ENCODE measurements around the gene PLA2G4D. TPM values are rescaled to one million over a fixed set of nuclear protein-coding genes. Genes with fewer than 3 reads are reported as not detected.
A peak's percentile ranks its signal among the peaks of the same experiment; 100 is the strongest.

PLA2G4D gene
- total RNA-seq, 1 experiment from 2014 or later: not detected

DNA sequence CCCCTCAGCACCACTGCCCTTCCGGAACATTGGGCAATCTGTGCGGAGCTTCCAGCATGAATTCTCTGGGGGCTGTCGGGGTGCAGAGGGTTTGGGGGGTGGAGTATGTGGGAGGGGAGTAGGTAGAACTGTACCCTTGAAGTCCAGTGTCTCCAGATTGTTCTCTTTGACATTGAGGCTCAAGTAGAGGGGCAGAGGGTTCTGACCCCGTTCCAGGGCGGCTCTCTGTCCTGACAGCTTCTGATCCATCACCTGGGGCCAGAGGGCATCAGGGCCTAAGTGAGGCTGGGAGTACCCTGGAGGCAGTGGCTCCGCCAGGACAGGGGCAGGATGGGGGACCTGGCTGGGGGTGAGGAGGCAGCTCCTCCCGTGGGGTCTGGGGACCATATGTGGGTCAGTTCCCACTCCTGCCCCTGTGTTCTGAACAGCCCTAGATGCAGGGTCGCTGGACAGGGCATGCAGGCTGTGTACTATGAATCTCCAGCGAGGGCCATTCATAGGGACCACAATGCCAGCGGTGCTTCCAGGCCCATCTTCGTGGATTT is 22.1 kb downstream of the PLA2G4D start:
- DNase-seq (ENCODE audit: low read depth): no peak

GRCh38 chr15:42071717-42072116 is 22.6 kb downstream of the PLA2G4D start:
- DNase-seq (ENCODE audit: low read depth): no peak

- DNase-seq (ENCODE audit: low read depth): no peak
Observed at GRCh38 chr15:42070976-42071350, 23.4 kb downstream of the PLA2G4D start.

GRCh38 chr15:42070279-42070975 is 23.9 kb downstream of the PLA2G4D start:
- DNase-seq (ENCODE audit: low read depth): no peak

- no peak for DNase-seq (ENCODE audit: low read depth)
Observed at GRCh38 chr15:42069496-42070278, 24.7 kb downstream of the PLA2G4D start.

DNA sequence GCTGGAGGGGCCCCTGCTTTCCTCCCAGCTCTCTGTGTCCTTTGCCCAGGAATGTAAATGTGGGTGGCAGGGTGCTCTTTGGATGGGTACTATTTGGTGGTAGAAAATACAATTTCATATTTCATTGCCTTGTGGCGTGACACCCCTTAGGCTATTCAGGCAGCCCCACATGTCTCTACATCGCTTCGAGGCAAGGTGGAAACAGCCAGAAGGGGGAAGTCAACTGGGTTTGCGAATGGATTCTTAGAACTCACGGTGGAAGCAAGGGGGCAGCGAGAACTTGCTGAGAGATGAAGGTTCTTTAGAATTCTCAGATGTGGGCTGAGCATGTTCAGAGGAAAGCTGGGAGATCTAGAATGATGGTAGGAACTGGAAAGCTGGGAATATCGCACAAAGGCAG is 25.3 kb downstream of the PLA2G4D start:
- DNase-seq (ENCODE audit: low read depth): no peak

DNA sequence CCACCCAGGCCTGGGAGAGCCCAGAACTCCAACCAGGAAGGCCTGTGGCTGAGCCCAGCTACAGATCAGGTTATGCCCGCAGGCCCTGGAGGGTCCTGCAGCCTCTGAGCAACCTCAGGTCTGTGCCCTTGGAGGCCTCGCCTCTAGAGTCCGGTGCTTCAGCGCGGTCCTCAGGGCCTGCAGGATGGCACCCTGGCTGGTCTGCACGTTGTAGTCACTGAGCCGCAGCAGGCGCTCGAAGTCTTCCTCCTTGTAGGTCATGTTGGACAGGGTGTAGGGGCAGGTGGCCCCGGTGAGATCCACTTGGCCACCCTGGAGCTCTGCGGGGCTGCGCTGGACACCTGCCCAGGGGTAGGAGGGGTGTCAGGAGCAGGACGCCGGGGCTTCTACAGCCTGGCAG is 25.8 kb downstream of the PLA2G4D start:
- DNase-seq (ENCODE audit: low read depth): no peak

DNA sequence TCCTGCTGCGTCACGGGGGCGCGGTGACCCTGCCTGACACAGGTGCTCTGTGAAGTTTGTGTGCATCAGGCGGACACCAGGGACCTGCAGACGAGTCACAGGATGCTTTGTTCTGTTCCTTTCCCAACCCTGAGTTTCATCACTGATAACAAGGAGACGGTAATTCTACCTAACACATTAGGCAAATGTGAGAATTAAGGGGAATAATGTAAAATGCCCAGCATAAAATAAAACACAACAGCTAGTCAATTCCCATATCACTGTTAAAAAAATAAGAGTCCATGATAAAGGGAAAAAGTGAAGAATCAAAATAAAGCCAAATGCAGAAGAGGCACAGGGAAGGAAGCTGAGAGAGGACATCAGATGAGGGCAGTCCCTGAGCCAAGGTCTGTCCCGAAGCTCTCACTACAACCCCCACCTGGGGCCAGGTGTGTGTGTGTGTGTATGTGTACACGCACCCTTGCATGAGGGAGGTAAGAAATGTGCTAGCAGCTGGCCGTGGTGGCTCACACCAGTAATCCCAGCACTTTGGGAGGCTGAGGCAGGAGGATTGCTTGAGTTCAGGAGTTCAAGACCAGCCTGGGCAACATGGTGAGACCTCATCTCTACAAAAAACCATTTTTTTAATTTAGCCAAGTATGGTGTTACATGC is 27.5 kb downstream of the PLA2G4D start:
- DNase-seq (ENCODE audit: low read depth): no peak

DNA sequence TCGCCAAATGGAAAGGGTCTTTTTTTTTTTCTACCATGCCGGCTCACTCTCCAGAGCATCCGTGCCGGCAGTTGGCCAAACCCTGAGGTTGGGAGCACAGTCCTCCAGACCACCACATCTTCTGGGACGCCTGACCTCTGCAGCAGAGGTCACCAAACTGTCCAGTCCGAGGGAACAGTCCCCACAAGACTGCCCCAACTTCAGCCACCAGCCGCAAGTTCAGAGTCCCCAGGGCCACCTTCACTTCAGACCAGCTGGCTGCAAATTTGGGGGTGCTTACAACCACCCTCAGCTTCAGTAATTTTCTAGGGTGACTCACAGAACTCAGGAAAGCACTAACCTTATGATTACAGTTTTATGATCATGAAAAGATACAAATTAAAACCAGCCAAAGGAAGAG is 28.9 kb downstream of the PLA2G4D start:
- no peak for DNase-seq (ENCODE audit: low read depth)

- DNase-seq (ENCODE audit: low read depth): peak; percentile 13
Observed at GRCh38 chr15:42065033-42065432, 29.3 kb downstream of the PLA2G4D start.

DNA sequence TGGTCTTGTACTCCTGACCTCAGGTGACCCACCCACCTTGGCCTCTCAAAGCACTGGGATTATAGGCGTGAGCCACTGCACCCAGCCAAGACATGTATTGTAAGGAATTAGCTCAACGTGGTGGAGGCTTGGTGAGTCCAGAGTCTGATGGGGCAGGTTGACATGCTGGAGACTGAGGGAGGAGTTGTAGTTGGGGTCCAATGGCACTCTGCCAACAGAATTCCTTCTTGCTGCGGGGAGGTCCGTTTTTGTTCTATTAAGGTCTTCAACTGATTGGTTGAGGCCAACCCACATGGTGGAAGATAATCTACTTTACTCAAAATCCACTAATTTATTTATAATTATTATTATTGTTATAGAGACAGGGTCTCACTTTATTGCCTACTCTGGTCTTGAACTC is 30.1 kb downstream of the PLA2G4D start:
- DNase-seq (ENCODE audit: low read depth): no peak

GRCh38 chr15:42063122-42063848 is 31.1 kb downstream of the PLA2G4D start:
- no peak for DNase-seq (ENCODE audit: low read depth)

DNA sequence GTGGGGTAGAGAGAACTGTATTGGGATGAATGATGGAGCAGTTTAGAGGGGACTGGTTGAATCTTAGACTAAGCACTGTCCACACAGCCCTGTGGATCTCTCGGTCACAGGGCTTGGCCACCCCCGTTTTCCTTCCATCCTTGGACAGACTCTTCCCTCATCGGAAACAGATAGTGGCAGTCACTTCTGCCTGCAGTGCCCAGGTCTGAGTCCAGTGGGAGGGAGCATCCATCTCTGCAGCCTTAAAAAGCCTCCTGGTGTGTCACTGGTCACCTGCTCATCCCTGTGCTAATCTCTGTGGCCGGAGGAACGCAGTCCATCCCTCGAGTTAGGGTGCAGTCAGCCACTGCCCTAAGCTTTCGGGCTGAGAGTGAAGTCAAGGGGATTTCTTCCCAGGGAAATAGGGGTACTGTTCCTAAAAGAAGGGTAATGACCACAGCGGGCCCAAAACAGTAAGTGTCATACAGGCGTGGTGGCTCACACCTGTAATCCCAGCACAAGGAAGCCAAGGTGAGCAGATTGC is 32.0 kb downstream of the PLA2G4D start:
- DNase-seq (ENCODE audit: low read depth): no peak

DNA sequence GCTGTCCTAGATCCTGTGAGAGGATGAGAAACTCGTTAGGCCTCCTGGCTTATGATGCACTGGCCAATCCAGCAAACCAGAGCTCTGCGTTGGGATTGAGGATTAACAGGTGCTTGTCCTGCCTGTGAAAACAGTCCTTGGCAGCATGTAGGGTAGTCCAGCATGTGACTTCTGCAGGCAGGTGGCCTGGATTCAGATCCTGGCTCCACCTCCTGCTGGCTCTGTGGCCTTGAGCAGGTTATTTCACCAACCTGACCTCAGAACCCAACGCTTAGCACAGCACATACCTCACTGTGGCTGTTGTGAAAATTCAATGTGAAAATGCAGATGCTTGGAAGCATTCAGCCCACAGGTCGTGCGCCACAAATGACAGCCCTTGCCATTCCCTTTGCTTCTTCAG is 33.6 kb downstream of the PLA2G4D start:
- DNase-seq (ENCODE audit: low read depth): no peak

DNA sequence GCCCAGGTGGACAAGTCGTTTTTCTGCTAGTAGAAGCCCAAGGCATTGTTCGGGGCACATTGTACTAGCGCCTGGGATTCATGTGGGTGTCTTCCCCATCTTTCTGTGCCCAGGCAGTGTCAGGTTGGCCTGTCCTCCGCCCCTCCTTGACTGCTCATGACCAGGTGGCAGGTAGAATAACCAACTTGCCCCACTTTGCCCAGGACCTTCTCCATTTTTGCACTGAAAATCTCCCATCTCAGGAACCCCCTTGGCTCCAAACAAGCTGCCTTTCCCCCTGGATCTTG is 33.9 kb downstream of the PLA2G4D start:
- DNase-seq (ENCODE audit: low read depth): no peak

- DNase-seq (ENCODE audit: low read depth): peak; percentile 19
Observed at GRCh38 chr15:42059661-42060476, 34.5 kb downstream of the PLA2G4D start.

- DNase-seq (ENCODE audit: low read depth): no peak
Observed at GRCh38 chr15:42058791-42059190, 35.6 kb downstream of the PLA2G4D start.

- no peak for DNase-seq (ENCODE audit: low read depth)
Observed at GRCh38 chr15:42057799-42058646, 36.3 kb downstream of the PLA2G4D start.

DNA sequence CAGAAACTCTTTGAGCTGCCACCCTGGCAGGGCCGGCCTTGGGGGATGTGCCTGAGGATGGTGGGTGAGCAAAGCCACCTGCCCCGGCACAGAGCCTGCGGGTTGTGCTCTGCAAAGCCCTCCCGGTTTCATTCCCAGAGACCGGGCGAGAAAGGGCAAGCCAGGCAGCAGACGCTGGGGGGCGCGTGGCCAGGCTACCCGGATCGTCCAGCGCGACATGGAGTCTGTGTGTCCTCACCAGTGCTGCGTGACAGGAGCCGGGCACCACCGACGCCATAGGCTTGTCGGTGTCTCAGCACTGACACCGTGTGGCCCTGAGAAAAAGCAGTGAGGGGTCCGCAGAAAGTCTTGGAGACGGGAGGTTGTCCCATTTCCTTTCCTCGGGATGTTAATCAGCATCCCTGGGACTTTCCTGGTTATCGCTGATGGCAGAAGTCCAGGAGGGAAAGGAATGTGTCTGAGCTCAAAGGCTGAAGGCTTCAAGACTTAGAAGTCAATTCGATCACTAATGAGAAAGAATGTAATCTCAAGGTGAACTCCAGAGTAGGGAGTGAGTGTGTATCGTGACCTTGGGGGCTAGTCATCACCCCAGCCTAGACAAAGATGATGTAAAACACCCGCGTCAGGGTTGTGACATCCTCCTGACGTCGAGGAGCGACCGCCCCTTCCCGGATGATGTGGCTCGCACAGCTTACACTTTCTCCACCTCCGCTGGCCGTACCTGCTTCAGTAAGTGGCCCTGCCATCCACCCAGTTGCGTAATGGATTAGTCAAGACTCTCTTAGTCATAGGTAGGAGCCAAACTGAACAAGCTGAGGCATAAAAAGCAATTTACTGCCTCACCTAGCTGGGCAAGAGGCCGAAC is 37.2 kb downstream of the PLA2G4D start:
- peak; percentile 47 for DNase-seq (ENCODE audit: low read depth)

All from LHCN-M2 (cell line).